CD8-positive, alpha-beta memory T cell (primary cell): ENCODE measurements around the gene CTIF. TPM values are rescaled to one million over a fixed set of nuclear protein-coding genes. Genes with fewer than 3 reads are reported as not detected.

Experiments
- CTCF ChIA-PET: fragments of 350-600 bp; sonication (Branson Sonifier 250); formaldehyde crosslinking; loops from one replicate; lab custom pipeline; 2021; ENCODE audit warnings: antibody characterized with exemption; lab: Charles Lee
- POLR2A ChIA-PET: fragments of 350-600 bp; sonication (Branson Sonifier 250); formaldehyde crosslinking; loops from one replicate; lab custom pipeline; 2021; ENCODE audit warnings: antibody characterized with exemption; lab: Charles Lee
- DNase-seq, 5 donors: peaks; one replicate each; pipeline versions ENCODE4 v3.0.0 to v3.0.0-alpha.2; 2020 to 2022; ENCODE audit warnings: mixed read lengths in 1 of 5
- H3K27ac ChIP-seq: one replicate; pipeline ENCODE4 v1.7.0; 2013; ENCODE audit warnings: low read depth, mild to moderate bottlenecking, low read length, moderate library complexity
- H3K27me3 ChIP-seq: 2 replicates; pipeline ENCODE4 v1.7.0; 2013; ENCODE audit warnings: low read length, mild to moderate bottlenecking; ENCODE audit not compliant: insufficient read depth, poor library complexity, severe bottlenecking
- H3K36me3 ChIP-seq: 2 replicates; pipeline ENCODE4 v1.7.0; 2013; ENCODE audit warnings: mild to moderate bottlenecking, low read length, moderate library complexity; ENCODE audit not compliant: insufficient read depth
- H3K4me1 ChIP-seq: 2 replicates; pipeline ENCODE4 v1.7.0; 2013; ENCODE audit warnings: mild to moderate bottlenecking, low read length, moderate library complexity; ENCODE audit not compliant: insufficient read depth
- H3K4me3 ChIP-seq: 2 replicates; pipeline ENCODE4 v1.7.0; 2013; ENCODE audit warnings: mild to moderate bottlenecking, low read length
- H3K9me3 ChIP-seq: 2 replicates; pipeline ENCODE4 v1.7.0; 2013; ENCODE audit warnings: mild to moderate bottlenecking, low read length
- H3K27ac Mint-ChIP-seq, 8 donors: one replicate each; pipeline ENCODE4 v1.8.0; 2020 to 2021; ENCODE audit warnings: mixed read lengths in 8 of 8, mild to moderate bottlenecking in 6 of 8, inconsistent platforms in 3 of 8, moderate library complexity in 3 of 8
- H3K27me3 Mint-ChIP-seq, 2 donors: one replicate each; pipeline ENCODE4 v1.8.0; 2020 to 2021; ENCODE audit warnings: mixed read lengths in 2 of 2, mild to moderate bottlenecking in 1 of 2, moderate library complexity in 1 of 2
- H3K36me3 Mint-ChIP-seq, 3 donors: one replicate each; pipeline ENCODE4 v1.8.0; 2020 to 2021; ENCODE audit warnings: mixed read lengths in 3 of 3, inconsistent platforms in 1 of 3, mild to moderate bottlenecking in 1 of 3
- H3K4me1 Mint-ChIP-seq, 3 donors: one replicate each; pipeline ENCODE4 v1.8.0; 2020 to 2021; ENCODE audit warnings: mixed read lengths in 3 of 3, inconsistent platforms in 1 of 3, mild to moderate bottlenecking in 1 of 3
- H3K4me3 Mint-ChIP-seq, 7 donors: one replicate each; pipeline ENCODE4 v1.8.0; 2020 to 2021; ENCODE audit warnings: mixed read lengths in 7 of 7, mild to moderate bottlenecking in 6 of 7, moderate library complexity in 4 of 7, inconsistent platforms in 2 of 7
- H3K9me3 Mint-ChIP-seq, 5 donors: one replicate each; pipeline ENCODE4 v1.8.0; 2020 to 2022; ENCODE audit warnings: mixed read lengths in 5 of 5, mild to moderate bottlenecking in 3 of 5, moderate library complexity in 2 of 5, inconsistent platforms in 1 of 5
- polyA plus RNA-seq: library from polyadenylated mRNA; unstranded; fragments of 300-500 nt; fragmentation: Illumina TruSeq; gene quantifications from one replicate; pipeline ENCODE4 v1.2.3, GENCODE V29; 2021
- total RNA-seq, 2 experiments: library from RNA; stranded (reverse); gene quantifications; one replicate each; pipeline ENCODE4 v1.2.3, GENCODE V29; 2021

The CTIF gene
- total and polyA plus RNA-seq, 3 experiments from 2014 or later = 0.89 to 4.8 (median 4.2) TPM

DNA sequence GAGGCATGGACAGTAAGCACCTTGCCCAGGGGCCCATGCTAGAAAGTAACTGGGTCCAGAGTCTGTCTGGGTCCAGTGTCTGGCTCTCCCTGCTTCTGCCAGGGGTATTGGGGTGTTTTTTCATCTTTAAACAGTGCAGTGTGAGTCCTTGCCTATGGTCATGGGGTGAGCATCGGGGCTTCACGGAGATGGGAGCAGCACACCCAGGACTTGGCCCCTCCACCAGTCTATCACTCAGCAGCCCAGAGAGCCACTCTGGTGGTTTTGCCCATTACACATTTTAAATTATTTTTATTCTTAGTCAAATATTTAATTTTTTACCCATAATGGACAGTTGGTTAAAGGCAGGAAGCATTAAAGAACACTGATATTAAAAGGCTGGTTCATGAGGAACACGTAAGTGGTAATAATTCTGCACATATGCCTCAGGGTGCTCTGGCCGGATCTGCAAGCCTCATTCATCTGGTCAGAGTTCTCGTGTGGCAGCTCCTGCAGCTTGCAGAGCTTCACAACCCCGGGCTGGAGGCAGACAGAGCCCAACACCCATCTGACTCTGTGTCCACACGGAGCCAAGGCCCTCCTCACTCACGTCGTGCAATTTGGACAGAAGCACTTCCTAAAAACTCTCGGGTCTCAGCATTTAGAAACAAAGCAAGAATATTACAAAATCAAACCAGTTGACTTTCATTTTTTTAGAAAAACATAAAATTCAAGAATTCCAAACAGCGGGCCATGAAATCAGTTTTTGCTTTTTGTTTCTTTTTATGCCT lies 204.1 kb downstream of the CTIF start:
- CTCF ChIA-PET = no interaction called here

DNA sequence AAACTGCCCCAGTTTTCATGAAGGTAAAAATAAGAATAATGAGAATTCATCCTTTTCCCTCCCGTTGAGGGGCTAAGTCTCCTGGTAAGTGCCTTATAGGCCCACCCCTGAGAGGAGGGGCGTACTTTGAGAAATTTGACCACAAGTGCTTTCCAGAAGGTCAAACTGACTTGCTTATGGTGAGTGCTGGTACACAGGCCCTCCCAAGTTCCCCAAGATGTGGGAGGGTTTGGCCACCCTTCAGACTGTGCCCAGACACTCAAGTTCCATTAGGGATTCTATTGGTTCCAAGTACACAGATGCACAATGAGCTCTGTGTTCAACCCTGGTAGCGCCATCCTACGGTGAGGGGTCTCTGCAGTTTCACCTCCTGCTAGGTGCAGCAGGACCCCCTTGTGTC lies 205.1 kb downstream of the CTIF start:
- Mint-ChIP-seq H3K36me3 (peaks cover 0 to 2% (median 0%) of the 10 kb centered on the region in 3 donors), H3K27me3 (peaks cover 3 to 4% of the 10 kb centered on the region in 2 donors), H3K27ac (no peak overlapping the region), H3K4me1 (no peaks in the 10 kb centered on the region), H3K4me3 (no peak overlapping the region), H3K9me3 (no peaks in the 10 kb centered on the region)
- Histone ChIP-seq H3K4me3 (no peak overlapping the region), H3K27me3 (no peaks in the 10 kb centered on the region), H3K36me3 (no peaks in the 10 kb centered on the region), H3K4me1 (no peaks in the 10 kb centered on the region), H3K9me3 (no peaks in the 10 kb centered on the region), H3K27ac (no peak overlapping the region)
- CTCF ChIA-PET = no interaction called here
- POLR2A ChIA-PET = no interaction called here
- DNase-seq = no peak

More for the DNA sequence above, 204.1 kb downstream of the CTIF start:
- Mint-ChIP-seq H3K9me3 (no peaks in the 10 kb centered on the region), H3K4me1 (no peaks in the 10 kb centered on the region), H3K27ac (peak overlapping the region in 1 of 8 donors; percentile 9), H3K36me3 (peaks cover 0 to 2% (median 0%) of the 10 kb centered on the region in 3 donors), H3K4me3 (no peak overlapping the region), H3K27me3 (peaks cover 3 to 4% of the 10 kb centered on the region in 2 donors)
- Histone ChIP-seq H3K4me1 (no peaks in the 10 kb centered on the region), H3K36me3 (no peaks in the 10 kb centered on the region), H3K4me3 (no peak overlapping the region), H3K9me3 (no peaks in the 10 kb centered on the region), H3K27me3 (no peaks in the 10 kb centered on the region), H3K27ac (no peak overlapping the region)
- POLR2A ChIA-PET = no interaction called here
- DNase-seq = no peak

DNA sequence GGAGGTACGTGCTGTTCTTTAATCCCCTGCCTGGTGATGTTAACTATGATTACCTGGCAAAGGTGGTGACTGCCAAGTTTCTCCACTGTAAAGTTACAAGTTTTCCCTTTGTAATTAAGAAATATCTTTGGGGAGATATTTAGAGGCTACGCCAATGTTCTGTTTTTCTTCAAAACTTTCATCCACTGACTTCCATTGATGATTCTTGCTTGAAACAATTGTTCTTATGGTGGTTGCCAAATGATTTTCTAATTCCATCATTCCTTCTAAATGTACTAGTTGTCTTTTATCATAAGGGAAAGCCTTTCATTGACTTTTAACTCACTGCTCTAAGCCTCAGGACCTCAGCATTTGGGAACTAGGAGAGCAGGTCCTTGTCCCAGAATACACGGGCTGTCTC lies 206.5 kb downstream of the CTIF start:
- CTCF ChIA-PET = no interaction called here
- Mint-ChIP-seq H3K9me3 (no peaks in the 10 kb centered on the region), H3K27me3 (peaks cover 3 to 4% of the 10 kb centered on the region in 2 donors)

DNA sequence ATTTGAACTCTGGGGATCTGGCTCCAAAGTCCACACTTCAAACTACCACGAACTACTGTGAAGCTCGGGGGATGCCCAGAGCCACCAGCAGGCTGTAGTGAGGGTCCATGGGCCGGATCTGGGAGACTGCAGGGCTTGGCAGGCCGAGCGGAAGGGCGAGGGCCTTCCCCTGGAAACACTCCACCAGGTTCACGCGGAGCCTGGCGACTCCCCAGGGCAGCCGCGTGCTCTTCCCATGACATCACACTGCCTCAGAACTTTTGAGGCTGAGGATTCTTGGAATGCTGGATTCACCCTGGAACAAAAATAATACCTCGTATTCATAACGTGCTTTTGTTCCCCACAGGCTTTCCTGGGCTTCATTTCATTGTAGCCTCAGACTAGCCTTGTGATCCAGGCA lies 210.9 kb downstream of the CTIF start:
- no peak overlapping the region for H3K4me3 ChIP-seq
- ChIA-PET CTCF (no interaction called here), POLR2A (no interaction called here)
- H3K27ac Mint-ChIP-seq = no peak overlapping the region
- no peaks in the 10 kb centered on the region for H3K4me1 Mint-ChIP-seq
- peaks cover 3 to 4% of the 10 kb centered on the region in 2 donors for H3K27me3 Mint-ChIP-seq
- no peaks in the 10 kb centered on the region for H3K9me3 ChIP-seq
- no peaks in the 10 kb centered on the region for H3K36me3 Mint-ChIP-seq
- H3K36me3 ChIP-seq = no peaks in the 10 kb centered on the region
- no peak overlapping the region for H3K4me3 Mint-ChIP-seq
- H3K9me3 Mint-ChIP-seq = no peaks in the 10 kb centered on the region
- H3K27me3 ChIP-seq = no peaks in the 10 kb centered on the region
- no peak for DNase-seq
- H3K27ac ChIP-seq = no peak overlapping the region
- H3K4me1 ChIP-seq = no peaks in the 10 kb centered on the region

More for the DNA sequence above, 206.5 kb downstream of the CTIF start:
- no peaks in the 10 kb centered on the region for H3K36me3 Mint-ChIP-seq
- no peak overlapping the region for H3K27ac ChIP-seq
- POLR2A ChIA-PET = no interaction called here
- H3K36me3 ChIP-seq = no peaks in the 10 kb centered on the region
- no peak for DNase-seq
- no peak overlapping the region for H3K27ac Mint-ChIP-seq
- H3K4me3 Mint-ChIP-seq = no peak overlapping the region
- no peaks in the 10 kb centered on the region for H3K9me3 ChIP-seq
- no peak overlapping the region for H3K4me3 ChIP-seq
- H3K4me1 Mint-ChIP-seq = no peaks in the 10 kb centered on the region
- no peaks in the 10 kb centered on the region for H3K27me3 ChIP-seq
- no peaks in the 10 kb centered on the region for H3K4me1 ChIP-seq

DNA sequence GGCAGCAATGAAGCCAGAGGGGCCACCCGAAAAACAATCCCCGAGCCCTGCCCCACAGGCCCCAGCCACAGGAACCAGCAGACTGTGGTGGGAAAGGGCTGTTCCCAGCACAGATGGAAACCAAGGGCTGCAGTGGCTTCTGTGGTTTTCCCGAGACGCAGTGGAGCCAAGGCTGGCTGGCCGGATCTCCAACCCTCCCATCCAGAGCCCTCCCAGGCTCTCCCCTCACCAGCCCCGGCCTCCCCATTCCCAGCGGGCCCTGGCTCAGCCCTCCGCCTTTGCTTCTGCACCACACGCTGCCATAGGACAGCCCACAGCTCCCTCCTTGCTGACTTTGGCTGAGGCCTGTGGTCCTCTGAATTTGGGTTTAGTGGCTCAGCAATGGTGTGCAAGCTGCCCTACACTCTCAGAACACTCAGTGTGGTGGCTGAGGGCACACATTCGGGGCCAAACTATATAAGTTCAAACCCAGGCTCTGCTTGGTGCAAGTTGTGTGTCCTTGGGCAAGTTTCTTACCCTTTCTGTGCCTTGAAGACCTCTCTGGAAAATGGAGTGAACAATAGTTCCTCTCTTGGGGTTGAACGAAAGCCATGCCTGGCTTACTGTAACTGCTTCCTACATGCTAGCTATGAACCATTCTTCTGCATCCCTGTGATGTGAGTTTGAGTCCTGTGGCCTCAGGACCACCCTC lies 211.8 kb downstream of the CTIF start:
- no peak overlapping the region for H3K4me3 ChIP-seq
- no peaks in the 10 kb centered on the region for H3K9me3 ChIP-seq
- ChIA-PET POLR2A (no interaction called here), CTCF (no interaction called here)
- H3K27ac ChIP-seq = no peak overlapping the region
- Mint-ChIP-seq H3K4me1 (no peaks in the 10 kb centered on the region), H3K36me3 (no peaks in the 10 kb centered on the region), H3K9me3 (no peaks in the 10 kb centered on the region), H3K27me3 (peaks cover 3 to 4% of the 10 kb centered on the region in 2 donors), H3K27ac (peak overlapping the region in 1 of 8 donors; percentile 29), H3K4me3 (no peak overlapping the region)
- DNase-seq = no peak
- H3K36me3 ChIP-seq = no peaks in the 10 kb centered on the region
- H3K4me1 ChIP-seq = no peaks in the 10 kb centered on the region
- H3K27me3 ChIP-seq = no peaks in the 10 kb centered on the region

DNA sequence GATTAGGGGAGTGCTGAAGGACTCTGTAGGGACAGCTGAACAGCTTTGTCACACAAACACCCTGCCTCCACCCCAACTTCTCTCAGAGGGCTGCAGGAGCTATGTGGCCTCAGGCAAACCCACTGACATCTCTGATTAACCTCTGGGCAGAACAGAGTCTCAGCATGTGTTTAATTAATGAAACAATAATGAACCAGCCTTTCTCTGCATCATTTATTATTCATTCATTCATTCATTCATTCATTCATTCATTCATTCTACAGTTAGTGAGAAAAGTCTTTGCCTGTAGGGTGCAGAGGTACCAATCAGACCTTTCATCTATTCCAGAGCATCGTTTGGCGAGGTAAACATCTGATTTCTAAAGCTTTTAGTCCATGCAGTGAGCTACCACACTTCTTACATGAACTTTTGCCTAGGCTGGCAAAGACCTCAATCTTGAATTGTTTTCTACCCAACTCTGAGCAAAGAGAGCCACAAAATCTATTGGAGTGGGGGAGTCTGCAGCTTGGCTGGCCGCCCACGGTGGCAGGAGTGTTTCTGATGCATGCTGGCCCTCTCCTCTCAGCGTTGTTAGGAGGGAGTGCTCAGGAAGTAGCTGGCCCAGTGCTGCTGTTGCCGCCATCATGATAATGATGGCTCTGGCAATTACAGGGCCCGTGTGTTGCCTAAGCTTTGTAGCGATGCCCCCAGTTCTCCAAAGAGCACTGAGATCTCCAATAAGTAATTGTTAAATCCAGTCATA lies 213.1 kb downstream of the CTIF start:
- CTCF ChIA-PET = no interaction called here

DNA sequence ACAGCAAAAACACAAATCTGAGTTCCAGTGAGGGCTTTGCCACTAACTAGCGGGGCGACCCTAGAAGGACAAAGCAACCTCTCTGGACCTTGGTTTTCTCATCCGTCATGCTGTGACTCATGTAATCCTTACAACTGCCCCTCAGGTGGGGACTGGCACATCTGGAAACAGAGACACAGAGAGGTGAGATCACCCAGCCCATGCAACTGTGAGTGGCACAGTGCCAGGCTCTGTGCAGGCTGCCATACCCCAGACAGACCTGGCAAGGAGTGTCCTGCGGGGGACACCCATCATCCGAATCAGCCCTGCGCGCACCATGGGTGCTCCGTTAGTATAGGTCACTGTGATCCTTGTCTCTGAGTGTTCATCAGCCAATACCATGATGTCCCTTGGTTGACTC lies 213.6 kb downstream of the CTIF start:
- no peak overlapping the region for H3K27ac Mint-ChIP-seq
- Histone ChIP-seq H3K27me3 (no peaks in the 10 kb centered on the region), H3K4me1 (no peaks in the 10 kb centered on the region), H3K36me3 (no peaks in the 10 kb centered on the region), H3K9me3 (no peaks in the 10 kb centered on the region), H3K27ac (no peak overlapping the region), H3K4me3 (no peak overlapping the region)
- H3K36me3 Mint-ChIP-seq = no peaks in the 10 kb centered on the region
- CTCF ChIA-PET = no interaction called here
- POLR2A ChIA-PET = no interaction called here
- H3K4me3 Mint-ChIP-seq = no peak overlapping the region
- no peaks in the 10 kb centered on the region for H3K9me3 Mint-ChIP-seq
- H3K27me3 Mint-ChIP-seq = no peaks in the 10 kb centered on the region
- H3K4me1 Mint-ChIP-seq = no peaks in the 10 kb centered on the region
- DNase-seq = no peak

More for the DNA sequence above, 213.1 kb downstream of the CTIF start:
- Mint-ChIP-seq H3K4me3 (no peak overlapping the region), H3K9me3 (no peaks in the 10 kb centered on the region), H3K27ac (no peak overlapping the region), H3K4me1 (no peaks in the 10 kb centered on the region), H3K27me3 (peaks cover under 1 to 1% of the 10 kb centered on the region in 2 donors), H3K36me3 (no peaks in the 10 kb centered on the region)
- no peaks in the 10 kb centered on the region for H3K9me3 ChIP-seq
- no peaks in the 10 kb centered on the region for H3K36me3 ChIP-seq
- POLR2A ChIA-PET = no interaction called here
- no peak overlapping the region for H3K27ac ChIP-seq
- no peak overlapping the region for H3K4me3 ChIP-seq
- H3K4me1 ChIP-seq = no peaks in the 10 kb centered on the region
- DNase-seq = no peak
- no peaks in the 10 kb centered on the region for H3K27me3 ChIP-seq

DNA sequence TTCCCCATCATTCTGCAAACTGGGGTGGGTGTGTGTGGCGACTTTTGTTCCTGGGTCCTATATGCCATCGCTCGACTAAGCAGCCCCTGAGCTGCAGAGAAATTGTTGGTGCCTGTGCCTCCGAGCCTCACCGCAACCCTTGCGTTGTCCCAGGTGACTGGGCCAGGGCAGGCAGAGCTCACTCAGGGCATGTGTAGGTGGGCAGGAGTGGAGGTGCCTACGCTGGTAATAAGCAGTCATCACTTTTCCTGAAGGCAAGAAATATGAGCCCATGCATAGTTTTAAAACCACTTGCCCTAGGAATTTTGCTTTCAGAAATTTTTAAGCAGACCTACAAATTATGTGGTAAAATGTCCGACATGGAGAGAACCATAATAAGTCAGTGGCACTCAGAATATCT lies 214.1 kb downstream of the CTIF start:
- no peaks in the 10 kb centered on the region for H3K9me3 ChIP-seq

More for the DNA sequence above, 214.1 kb downstream of the CTIF start:
- Histone ChIP-seq H3K36me3 (no peaks in the 10 kb centered on the region), H3K4me1 (no peaks in the 10 kb centered on the region), H3K27me3 (no peaks in the 10 kb centered on the region), H3K4me3 (no peak overlapping the region), H3K27ac (no peak overlapping the region)
- ChIA-PET CTCF (no interaction called here), POLR2A (no interaction called here)
- Mint-ChIP-seq H3K36me3 (no peaks in the 10 kb centered on the region), H3K4me3 (no peak overlapping the region), H3K4me1 (no peaks in the 10 kb centered on the region), H3K27me3 (no peaks in the 10 kb centered on the region), H3K27ac (no peak overlapping the region), H3K9me3 (no peaks in the 10 kb centered on the region)
- DNase-seq = no peak
